H1 (cell line): Measurements from ENCODE around the gene KRT84. TPM values are rescaled to one million over a fixed set of nuclear protein-coding genes. Genes with fewer than 3 reads are reported as not detected.

Source experiments
- CTCF ChIA-PET: fragments of 300-600 bp; sonication (Branson Sonifier 250); formaldehyde crosslinking; loops from one replicate; lab custom pipeline; 2021; ENCODE audit not compliant: partially characterized antibody; lab: Charles Lee
- POLR2A ChIA-PET: fragments of 300-600 bp; sonication (Branson Sonifier 250); formaldehyde crosslinking; loops from one replicate; lab custom pipeline; 2021; ENCODE audit warnings: inconsistent platforms; ENCODE audit not compliant: partially characterized antibody; lab: Charles Lee
- DNase-seq, 2 experiments: peaks; one replicate each; pipeline versions ENCODE4 v3.0.0 to v3.0.0-alpha.2; 2010 to 2022; ENCODE audit warnings: low spot score in 2 of 2, low read depth in 1 of 2, mixed read lengths in 1 of 2
- FAIRE-seq: peaks from 2 replicates; lab custom pipeline; 2011; peaks lifted over from hg19 to GRCh38; lab: Jason Lieb, UNC
- H2AFZ ChIP-seq: 2 replicates; pipeline ENCODE4 v1.8.1; 2012; ENCODE audit warnings: low read length, inconsistent platforms
- H2AK5ac ChIP-seq: 2 replicates; pipeline ENCODE4 v1.6.1; 2013; ENCODE audit warnings: low read depth, low read length
- H2BK120ac ChIP-seq: replicated peaks from 2 replicates; pipeline ENCODE3; 2013; ENCODE audit warnings: low read depth, low read length, inconsistent platforms
- H2BK12ac ChIP-seq: 2 replicates; pipeline ENCODE4 v1.6.1; 2013; ENCODE audit warnings: low read depth, low read length
- H2BK15ac ChIP-seq: 2 replicates; pipeline ENCODE4 v1.6.1; 2013; ENCODE audit warnings: low read length
- H2BK20ac ChIP-seq: 2 replicates; pipeline ENCODE4 v1.6.1; 2013; ENCODE audit warnings: low read length
- H2BK5ac ChIP-seq: 2 replicates; pipeline ENCODE4 v1.6.1; 2013; ENCODE audit warnings: low read depth, low read length
- H3K14ac ChIP-seq: 2 replicates; pipeline ENCODE4 v1.6.1; 2013; ENCODE audit warnings: inconsistent platforms; ENCODE audit not compliant: insufficient read length
- H3K18ac ChIP-seq: 2 replicates; pipeline ENCODE4 v1.6.1; 2013; ENCODE audit warnings: low read length; ENCODE audit errors: extremely low read depth
- H3K23ac ChIP-seq: 2 replicates; pipeline ENCODE4 v1.6.1; 2013; ENCODE audit warnings: inconsistent platforms; ENCODE audit not compliant: insufficient read length
- H3K23me2 ChIP-seq: 2 replicates; pipeline ENCODE4 v1.6.1; 2013; ENCODE audit warnings: low read depth, low read length
- H3K27ac ChIP-seq: 2 replicates; pipeline ENCODE4 v1.6.1; 2011; ENCODE audit warnings: low read depth, low read length, inconsistent platforms
- H3K27me3 ChIP-seq, 4 experiments: replicated peaks in 1 of 4; 1 replicate in 1 of 4; 2 replicates in 3 of 4; pipeline versions ENCODE4 v1.6.1 to v1.8.1; 2011 to 2013; ENCODE audit warnings: low read length in 3 of 4, mild to moderate bottlenecking in 3 of 4, inconsistent platforms in 2 of 4, mixed read lengths in 2 of 4, moderate library complexity in 1 of 4; ENCODE audit not compliant: control insufficient read depth in 3 of 4, insufficient read depth in 3 of 4; ENCODE audit errors: extremely low read depth in 1 of 4
- H3K36me3 ChIP-seq, 4 experiments: 2 replicates each; pipeline versions ENCODE4 v1.6.1 to v1.8.1; 2011 to 2013; ENCODE audit warnings: mild to moderate bottlenecking in 4 of 4, low read length in 3 of 4, moderate library complexity in 2 of 4, control low read depth in 1 of 4, inconsistent platforms in 1 of 4; ENCODE audit not compliant: insufficient read depth in 4 of 4, control insufficient read depth in 2 of 4
- H3K4ac ChIP-seq: replicated peaks from 2 replicates; pipeline ENCODE3; 2013; ENCODE audit warnings: low read length, low read depth, mixed read lengths, inconsistent platforms; ENCODE audit not compliant: insufficient read length
- H3K4me1 ChIP-seq, 4 experiments: replicated peaks in 1 of 4; 1 replicate in 1 of 4; 2 replicates in 3 of 4; pipeline versions ENCODE4 v1.6.1 to v1.8.1; 2011 to 2013; ENCODE audit warnings: low read length in 3 of 4, inconsistent platforms in 2 of 4, mixed read lengths in 1 of 4; ENCODE audit not compliant: insufficient read depth in 4 of 4, control insufficient read depth in 3 of 4
- H3K4me2 ChIP-seq, 2 experiments: 2 replicates each; pipeline versions ENCODE4 v1.6.1 to v1.8.1; 2011 to 2013; ENCODE audit warnings: low read depth in 2 of 2, low read length in 2 of 2, control low read depth in 1 of 2, inconsistent platforms in 1 of 2, mild to moderate bottlenecking in 1 of 2; ENCODE audit not compliant: insufficient read depth in 1 of 2
- H3K4me3 ChIP-seq, 4 experiments: fragments of 200-600, 300-600 bp in 1 of 4; sonication (generic), shearing (Covaris generic), sonication (Bioruptor Twin) in 1 of 4; 2 replicates each; pipeline versions ENCODE4 v1.5.1 to v1.8.1; 2011 to 2016; ENCODE audit warnings: low read length in 4 of 4, low read depth in 3 of 4, control low read depth in 2 of 4, inconsistent platforms in 2 of 4, mild to moderate bottlenecking in 2 of 4, mixed read lengths in 1 of 4, moderate library complexity in 1 of 4; ENCODE audit not compliant: insufficient read depth in 2 of 4; ENCODE audit errors: extremely low read depth in 1 of 4
- H3K56ac ChIP-seq: replicated peaks from 2 replicates; pipeline ENCODE3; 2013; ENCODE audit warnings: low read depth, mild to moderate bottlenecking, mixed read lengths, low read length, inconsistent platforms; ENCODE audit not compliant: insufficient read length
- H3K79me1 ChIP-seq: 2 replicates; pipeline ENCODE4 v1.6.1; 2013; ENCODE audit warnings: low read depth, low read length, control low read depth
- H3K79me2 ChIP-seq, 2 experiments: 2 replicates each; pipeline versions ENCODE4 v1.6.1 to v1.8.1; 2012 to 2013; ENCODE audit warnings: low read length in 2 of 2, mild to moderate bottlenecking in 2 of 2, inconsistent platforms in 1 of 2; ENCODE audit not compliant: insufficient read depth in 2 of 2, control insufficient read depth in 1 of 2
- H3K9ac ChIP-seq, 4 experiments: replicated peaks in 1 of 4; 1 replicate in 1 of 4; 2 replicates in 3 of 4; pipeline versions ENCODE4 v1.6.1 to v1.8.1; 2011 to 2013; ENCODE audit warnings: low read depth in 3 of 4, low read length in 3 of 4, control low read depth in 2 of 4, mild to moderate bottlenecking in 2 of 4, moderate library complexity in 2 of 4, inconsistent platforms in 1 of 4; ENCODE audit errors: extremely low read depth in 1 of 4
- H3K9me3 ChIP-seq, 2 experiments: 2 replicates each; pipeline versions ENCODE4 v1.6.1 to v1.8.1; 2012 to 2013; ENCODE audit warnings: mild to moderate bottlenecking in 2 of 2, moderate library complexity in 2 of 2, control low read depth in 1 of 2, inconsistent platforms in 1 of 2, low read depth in 1 of 2, low read length in 1 of 2, mixed read lengths in 1 of 2; ENCODE audit not compliant: insufficient read depth in 2 of 2
- H4K20me1 ChIP-seq, 2 experiments: replicated peaks in 1 of 2; 2 replicates each; pipeline versions ENCODE3 to v1.8.1; 2011 to 2013; ENCODE audit warnings: inconsistent platforms in 2 of 2, low read length in 2 of 2, mild to moderate bottlenecking in 1 of 2; ENCODE audit not compliant: insufficient read depth in 2 of 2, control insufficient read depth in 1 of 2
- H4K5ac ChIP-seq: 2 replicates; pipeline ENCODE4 v1.6.1; 2013; ENCODE audit warnings: low read length, low read depth, mixed read lengths, inconsistent platforms; ENCODE audit not compliant: insufficient read length
- H4K8ac ChIP-seq: 2 replicates; pipeline ENCODE4 v1.8.0; 2013; ENCODE audit warnings: mild to moderate bottlenecking, moderate library complexity, low read length, inconsistent platforms; ENCODE audit not compliant: insufficient read depth; ENCODE audit errors: extremely low read depth
- H4K91ac ChIP-seq: replicated peaks from 2 replicates; pipeline ENCODE3; 2013; ENCODE audit warnings: low read length, mixed read lengths, inconsistent platforms; ENCODE audit not compliant: insufficient read length
- ASH2L ChIP-seq: fragments of 200-600, 300-600 bp; sonication (generic); IDR thresholded peaks from one replicate; pipeline ENCODE4 v1.7.1; 2017; ENCODE audit warnings: low read length
- HDAC2 ChIP-seq, 2 experiments: fragments of 300-600 bp in 1 of 2; sonication (generic) in 1 of 2; IDR thresholded peaks; 2 replicates each; pipeline ENCODE4 v1.6.1; 2011 to 2012; ENCODE audit warnings: low read depth in 2 of 2, low read length in 2 of 2, mild to moderate bottlenecking in 2 of 2, moderate library complexity in 2 of 2, borderline replicate concordance in 1 of 2, inconsistent platforms in 1 of 2
- JUN ChIP-seq: IDR thresholded peaks from 2 replicates; pipeline ENCODE4 v1.6.1; 2011; ENCODE audit warnings: low read depth, mild to moderate bottlenecking, improper control_type of control experiment, low read length
- KDM5A ChIP-seq: fragments of 200-600 bp; IDR thresholded peaks from 2 replicates; pipeline ENCODE4 v1.7.1; 2012; ENCODE audit warnings: mild to moderate bottlenecking, low read length, inconsistent platforms, mixed read lengths
- PHF8 ChIP-seq: fragments of 200-600 bp; sonication (generic); conservative IDR thresholded peaks from 2 replicates; pipeline ENCODE4 v1.7.1; 2012; ENCODE audit warnings: low read depth, mild to moderate bottlenecking, inconsistent platforms, low read length, moderate library complexity
- SIN3A ChIP-seq, 2 experiments: IDR thresholded peaks in 1 of 2; conservative IDR thresholded peaks in 1 of 2; 2 replicates each; pipeline ENCODE4 v1.6.1; 2011 to 2012; ENCODE audit warnings: low read length in 2 of 2, improper control_type of control experiment in 1 of 2, low read depth in 1 of 2, mild to moderate bottlenecking in 1 of 2
- SIX5 ChIP-seq: IDR thresholded peaks from 2 replicates; pipeline ENCODE4 v1.6.1; 2011; ENCODE audit warnings: mild to moderate bottlenecking, low read depth, low read length
- SP4 ChIP-seq: IDR thresholded peaks from 2 replicates; pipeline ENCODE4 v1.6.1; 2012; ENCODE audit warnings: low read length, inconsistent platforms
- TAF1 ChIP-seq: IDR thresholded peaks from 2 replicates; pipeline ENCODE4 v1.6.1; 2011; ENCODE audit warnings: mild to moderate bottlenecking, low read depth, low read length
- TBP ChIP-seq: IDR thresholded peaks from 2 replicates; pipeline ENCODE4 v1.6.1; 2011; ENCODE audit warnings: low read depth, low read length, improper control_type of control experiment
- TEAD4 ChIP-seq: IDR thresholded peaks from 2 replicates; pipeline ENCODE4 v1.6.1; 2012; ENCODE audit warnings: low read depth, low read length, inconsistent platforms, mixed read lengths
- ZNF274 ChIP-seq: IDR thresholded peaks from 2 replicates; pipeline ENCODE4 v1.7.0; 2012; ENCODE audit warnings: low read length, borderline replicate concordance; ENCODE audit errors: extremely low read depth
- WGBS, 2 experiments: shearing (Covaris generic) in 1 of 2; methylation state at CpG; one replicate each; pipeline versions ENCODE4 v1.1.6 to v1.1.7; 2013 to 2015; ENCODE audit warnings: low lambda C conversion rate in 2 of 2, mixed read lengths in 2 of 2, inconsistent platforms in 1 of 2, low coverage in 1 of 2, missing lambda C conversion rate in 1 of 2; ENCODE audit not compliant: insufficient replicate concordance in 2 of 2, insufficient coverage in 1 of 2, insufficient read length in 1 of 2; ENCODE audit errors: extremely low coverage in 1 of 2, missing lambda C conversion rate in 1 of 2; 5-methylcytosine and 5-hydroxymethylcytosine counted together
- polyA plus RNA-seq, 7 experiments: library from polyadenylated mRNA; depleted of rRNA in 3 of 7; stranded (reverse) in 5 of 7; unstranded in 2 of 7; fragments of >200 nt in 5 of 7; fragments of 200-250 nt in 2 of 7; gene quantifications; 1 replicate in 5 of 7; 2 replicates in 1 of 7; 4 replicates in 1 of 7; pipeline versions ENCODE4 v1.2.1 to v1.2.3, GENCODE V29; 2011 to 2013; ENCODE audit warnings: missing spikeins in 2 of 7, mixed read lengths in 2 of 7
- total RNA-seq: library from RNA; stranded (reverse); fragmentation: NEBNext Ultra II Directional; extraction: Animal tissue kit (Norgen Biotek cat#: 25700); gene quantifications from 2 replicates; pipeline ENCODE4 v1.2.1, GENCODE V29; 2021
- TF ChIP-seq, protein P1 (sequence below): IDR thresholded peaks from 2 replicates; pipeline ENCODE4 v1.6.1; 2011; ENCODE audit warnings: low read depth, mild to moderate bottlenecking, low read length; ENCODE audit not compliant: insufficient read depth

Gene KRT84
- total and polyA plus RNA-seq, 2 of the 8 experiments (the other 6 are each of a cell fraction or from before 2014, with no cell fraction given), result not detected

DNA sequence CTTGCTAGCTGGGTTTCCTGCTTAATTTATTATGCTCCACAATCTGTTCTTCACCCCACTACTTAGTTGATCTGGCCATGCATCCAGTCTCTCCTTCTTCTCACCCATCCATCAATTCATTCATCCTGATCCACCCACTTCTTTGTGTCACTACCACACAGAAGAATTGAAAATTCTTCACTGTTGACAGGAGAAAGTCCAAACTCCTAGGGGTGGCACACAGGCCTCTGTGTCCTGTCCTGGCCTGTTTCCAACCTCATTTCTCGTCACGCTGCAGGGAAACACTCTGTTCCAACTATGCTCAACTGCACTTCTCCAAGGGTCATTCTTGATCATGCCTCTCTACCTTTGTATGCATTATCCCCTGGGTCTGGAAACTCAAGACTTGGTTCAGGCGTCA is 53.6 kb downstream of the KRT84 start:
- Histone ChIP-seq H3K36me3 (no peaks in the 10 kb centered on the region), H4K8ac (no peak overlapping the region), H3K4ac (no peak overlapping the region), H4K20me1 (no peaks in the 10 kb centered on the region), H4K5ac (no peak overlapping the region), H2BK5ac (no peak overlapping the region), H3K4me1 (peaks cover 0 to 3% (median 0%) of the 10 kb centered on the region in 4 experiments; a peak in 1 of 7 replicates), H3K23me2 (no peaks in the 10 kb centered on the region), H3K27ac (no peak overlapping the region), H4K91ac (no peak overlapping the region), H3K79me1 (no peaks in the 10 kb centered on the region), H3K23ac (no peak overlapping the region), H3K4me2 (no peak overlapping the region), H3K27me3 (no peaks in the 10 kb centered on the region), H2BK15ac (no peak overlapping the region), H2AFZ (no peak overlapping the region), H3K9ac (no peak overlapping the region), H3K79me2 (no peaks in the 10 kb centered on the region), H2BK12ac (no peak overlapping the region), H3K18ac (no peak overlapping the region), H2BK20ac (no peak overlapping the region), H2AK5ac (no peak overlapping the region), H2BK120ac (no peak overlapping the region), H3K9me3 (no peaks in the 10 kb centered on the region), H3K4me3 (no peak overlapping the region)
- CTCF ChIA-PET, result interaction anchor here (0.9 to 19.8 kb wide), 13 partner anchors 9 to 175 kb away, joined by 3 to 353 read pairs (median 5); partner anchors contain the start of gene KRT83
- FAIRE-seq (no peak), DNase-seq (no peak)
- POLR2A ChIA-PET, result interaction anchor here (0.6 kb wide), 1 partner anchor 1458 kb away, joined by 3 read pairs; no protein-coding TSS in a partner anchor
- WGBS, 2 experiments, result 84% methylated on average over 3 of the region's 3 CpGs; no CpG with 5 or more reads in 1 of the 2 experiments
- TF ChIP-seq TEAD4 (no peak), TAF1 (no peak), SIX5 (no peak), ZNF274 (no peak), SIN3A (conservative IDR thresholded peaks at IDR 0.05 in 1 of 2, IDR thresholded peaks at IDR 0.05 in 1 of 2; ENCODE audit: low read depth in 1 of 2, low read length in 2 of 2) (no peak), PHF8 (no peak), HDAC2 (IDR thresholded peaks at IDR 0.05; ENCODE audit: borderline replicate concordance in 1 of 2, low read depth in 2 of 2, low read length in 2 of 2) (no peak), TBP (no peak), KDM5A (no peak), SP4 (no peak), ASH2L (no peak), JUN (no peak)
- TF ChIP-seq, protein P1, sequence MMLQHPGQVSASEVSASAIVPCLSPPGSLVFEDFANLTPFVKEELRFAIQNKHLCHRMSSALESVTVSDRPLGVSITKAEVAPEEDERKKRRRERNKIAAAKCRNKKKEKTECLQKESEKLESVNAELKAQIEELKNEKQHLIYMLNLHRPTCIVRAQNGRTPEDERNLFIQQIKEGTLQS, result no peak
- TF ChIP-seq, all 59 proteins: peak for 0
- Histone ChIP-seq H3K56ac (no peak overlapping the region), H3K14ac (no peak overlapping the region)
